Esophagus muscularis mucosa (tissue), 4 donors: Measurements from ENCODE around the gene CDK2. TPM values are rescaled to one million over a fixed set of nuclear protein-coding genes. Genes with fewer than 3 reads are reported as not detected.
"Not testable (repeated sequence)": the region's sequence is repeated elsewhere in the genome, so short reads cannot be mapped to it uniquely, and the experiment has no call there.

ENCODE experiments used
- DNase-seq: peaks from one replicate; pipeline ENCODE4 v3.0.0-alpha.2; 2017; ENCODE audit errors: extremely low spot score
- H3K27ac ChIP-seq, 4 donors: fragments of 200-600 bp; sonication (generic); replicated peaks in 1 of 4; 1 replicate in 3 of 4; 2 replicates in 1 of 4; pipeline ENCODE4 v1.5.1; 2016 to 2019; ENCODE audit warnings: mild to moderate bottlenecking in 1 of 4
- H3K27me3 ChIP-seq, 4 donors: fragments of 200-600 bp; sonication (generic); one replicate each; pipeline versions ENCODE4 v1.5.1 to v1.6.0; 2016 to 2019
- H3K36me3 ChIP-seq, 4 donors: fragments of 200-600 bp; sonication (generic); one replicate each; pipeline ENCODE4 v1.5.1; 2016 to 2019
- H3K4me1 ChIP-seq, 4 donors: fragments of 200-600 bp; sonication (generic); one replicate each; pipeline ENCODE4 v1.5.1; 2016 to 2019
- H3K4me3 ChIP-seq, 4 donors: fragments of 200-600 bp; sonication (generic); 1 replicate in 2 of 4; 2 replicates in 2 of 4; pipeline ENCODE4 v1.5.1; 2016 to 2019; ENCODE audit warnings: mild to moderate bottlenecking in 4 of 4, moderate library complexity in 1 of 4
- H3K9me3 ChIP-seq, 4 donors: fragments of 200-600 bp; sonication (generic); 1 replicate in 3 of 4; 2 replicates in 1 of 4; pipeline ENCODE4 v1.5.1; 2016 to 2019
- CTCF ChIP-seq, 3 experiments: fragments of 200-600 bp in 2 of 3; fragments of 450-650 bp in 1 of 3; sonication (generic) in 2 of 3; IDR thresholded peaks; one replicate each; pipeline ENCODE4 v1.5.1; 2017 to 2019; ENCODE audit warnings: antibody characterized with exemption in 3 of 3, mild to moderate bottlenecking in 2 of 3, moderate library complexity in 1 of 3
- EP300 ChIP-seq: sonication (generic); formaldehyde crosslinking; IDR thresholded peaks from one replicate; pipeline ENCODE4 v1.6.1; 2017; ENCODE audit warnings: antibody characterized with exemption
- POLR2A ChIP-seq: fragments of 450-650 bp; IDR thresholded peaks from one replicate; pipeline ENCODE4 v1.6.1; 2017; ENCODE audit warnings: antibody characterized with exemption, moderate library complexity, mild to moderate bottlenecking, low read depth
- POLR2AphosphoS5 ChIP-seq, 2 donors: sonication (generic); formaldehyde crosslinking; IDR thresholded peaks; one replicate each; pipeline ENCODE4 v1.6.1; 2017; ENCODE audit warnings: antibody characterized with exemption in 2 of 2
- WGBS: methylation state at CpG from one replicate; pipeline ENCODE4 v1.1.5; 2018; 5-methylcytosine and 5-hydroxymethylcytosine counted together
- intact Hi-C: fragments of 100-400 bp; cut with DNase I; formaldehyde crosslinking; loops from one replicate; pipeline ENCODE4 v1.15.1; 2023
- total RNA-seq, 4 donors: library from RNA; depleted of rRNA; stranded (reverse); fragments of >200 nt; gene quantifications; one replicate each; pipeline versions ENCODE4 v1.1.0 to v1.2.1, GENCODE V29; 2016

The CDK2 gene
- total RNA-seq, 4 donors from 2014 or later = 35.3 to 84.9 (median 57.1) TPM

GRCh38 chr12:55979069-55979468 lies 12.4 kb downstream of the CDK2 start:
- no peak overlapping the region for H3K4me3 ChIP-seq
- TF ChIP-seq EP300 (no peak), CTCF (IDR thresholded peaks at IDR 0.05) (no peak), POLR2AphosphoS5 (IDR thresholded peaks at IDR 0.05) (no peak), POLR2A (no peak)
- H3K9me3 ChIP-seq = no peaks in the 10 kb centered on the region
- peaks cover 3 to 39% (median 29%) of the 10 kb centered on the region in 4 donors for H3K36me3 ChIP-seq
- peaks cover 21 to 55% (median 36%) of the 10 kb centered on the region in 4 donors for H3K4me1 ChIP-seq
- no peaks in the 10 kb centered on the region for H3K27me3 ChIP-seq
- WGBS = 96% methylated on average over 3 of the region's 3 CpGs
- intact Hi-C loops = no loop called here
- H3K27ac ChIP-seq = no peak overlapping the region
- DNase-seq = no peak

GRCh38 chr12:55981882-55982281 lies 15.3 kb downstream of the CDK2 start:
- peaks cover 18 to 63% (median 51%) of the 10 kb centered on the region in 4 donors for H3K36me3 ChIP-seq
- DNase-seq, H3K9me3 ChIP-seq, intact Hi-C loops, H3K27ac ChIP-seq, H3K4me3 ChIP-seq, H3K27me3 ChIP-seq: not testable (repeated sequence)
- H3K4me1 ChIP-seq = peaks cover 3 to 29% (median 15%) of the 10 kb centered on the region in 4 donors
- WGBS = 73% methylated on average over 5 of the region's 5 CpGs

GRCh38 chr12:55982319-55982936 lies 15.8 kb downstream of the CDK2 start:
- peaks cover 0 to 24% (median 10%) of the 10 kb centered on the region in 4 donors for H3K4me1 ChIP-seq
- H3K27me3 ChIP-seq = no peaks in the 10 kb centered on the region
- TF ChIP-seq POLR2AphosphoS5 (IDR thresholded peaks at IDR 0.05) (no peak), POLR2A (no peak), EP300 (no peak), CTCF (IDR thresholded peaks at IDR 0.05) (no peak)
- H3K36me3 ChIP-seq = peaks cover 24 to 69% (median 55%) of the 10 kb centered on the region in 4 donors
- no peak overlapping the region for H3K4me3 ChIP-seq
- intact Hi-C loops = no loop called here
- no peaks in the 10 kb centered on the region for H3K9me3 ChIP-seq
- 58% methylated on average over 3 of the region's 3 CpGs for WGBS
- DNase-seq = no peak
- no peak overlapping the region for H3K27ac ChIP-seq

DNA sequence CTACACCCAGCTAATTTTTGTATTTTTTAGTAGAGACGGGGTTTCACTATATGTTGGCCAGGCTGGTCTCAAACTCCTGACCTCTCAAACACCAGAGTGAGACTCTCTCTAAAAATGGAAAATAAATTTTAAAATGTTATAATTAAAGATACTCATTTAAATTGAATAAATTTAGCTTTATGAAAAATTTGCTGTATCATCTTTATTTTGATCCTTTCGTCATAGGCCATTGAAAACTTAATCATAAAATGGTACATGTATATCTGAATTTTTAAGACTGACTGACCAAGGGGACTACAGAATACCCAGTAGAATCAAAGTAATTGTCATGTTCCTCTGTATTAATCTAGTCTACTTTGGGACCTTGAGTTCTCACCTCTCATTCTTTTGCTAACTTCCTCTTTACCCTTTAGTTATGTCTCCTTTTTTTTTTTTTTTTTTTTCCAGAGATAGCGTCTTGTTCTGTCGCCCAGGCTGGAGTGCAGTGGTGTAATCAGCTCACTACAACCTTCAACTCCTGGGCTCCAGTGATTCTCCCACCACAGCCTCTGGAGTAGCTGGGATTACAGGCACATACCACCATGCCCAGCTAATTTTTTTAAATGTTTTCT lies 16.7 kb downstream of the CDK2 start:
- Histone ChIP-seq H3K4me3 (no peak overlapping the region), H3K27ac (no peak overlapping the region), H3K27me3 (no peaks in the 10 kb centered on the region), H3K4me1 (peaks cover 0 to 15% (median 5%) of the 10 kb centered on the region in 4 donors), H3K36me3 (peaks cover 32 to 78% (median 64%) of the 10 kb centered on the region in 4 donors), H3K9me3 (no peaks in the 10 kb centered on the region)
- intact Hi-C loops = no loop called here
- no peak for DNase-seq
- no peak for TF ChIP-seq POLR2AphosphoS5 (IDR thresholded peaks at IDR 0.05)
- TF ChIP-seq EP300 = no peak
- TF ChIP-seq POLR2A = no peak
- TF ChIP-seq CTCF (IDR thresholded peaks at IDR 0.05) = no peak
- 81% methylated on average over 4 of the region's 4 CpGs for WGBS

- Histone ChIP-seq H3K27me3 (no peaks in the 10 kb centered on the region), H3K4me1 (peaks cover 0 to under 1% (median 0%) of the 10 kb centered on the region in 4 donors), H3K27ac (no peak overlapping the region), H3K4me3 (no peak overlapping the region), H3K9me3 (no peaks in the 10 kb centered on the region), H3K36me3 (peaks cover 45 to 93% (median 79%) of the 10 kb centered on the region in 4 donors)
- 63% methylated on average over 2 of the region's 2 CpGs for WGBS
- intact Hi-C loops = no loop called here
- TF ChIP-seq EP300 = no peak
- no peak for TF ChIP-seq POLR2A
- TF ChIP-seq CTCF (IDR thresholded peaks at IDR 0.05) = no peak
- TF ChIP-seq POLR2AphosphoS5 (IDR thresholded peaks at IDR 0.05) = no peak
- DNase-seq = no peak
These were observed 18.2 kb downstream of the CDK2 start for GRCh38 chr12:55984861-55985260.
